GM18498 (cell line): Measurements from ENCODE around the gene SZT2.

Experiments used
- ATAC-seq: cut with Tn5 transposase; IDR thresholded peaks from one replicate; pipeline ENCODE4 v1.9.1; 2021; ENCODE audit warnings: mild to moderate bottlenecking, moderate library complexity; ENCODE audit not compliant: unreplicated experiment

Gene SZT2

GRCh38 chr1:43439781-43440180 is 50.1 kb downstream of the SZT2 start:
- no peak for ATAC-seq

- no peak for ATAC-seq
These were observed 50.7 kb downstream of the SZT2 start for GRCh38 chr1:43440358-43440757.

GRCh38 chr1:43441166-43441893 is 51.6 kb downstream of the SZT2 start:
- no peak for ATAC-seq

- ATAC-seq: no peak
These were observed 52.4 kb downstream of the SZT2 start for GRCh38 chr1:43441894-43442637.

GRCh38 chr1:43442756-43443155 is 53.1 kb downstream of the SZT2 start:
- no peak for ATAC-seq

- no peak for ATAC-seq
These were observed 53.7 kb downstream of the SZT2 start for GRCh38 chr1:43443197-43443946.

GRCh38 chr1:43444151-43444828 is 54.6 kb downstream of the SZT2 start:
- no peak for ATAC-seq

GRCh38 chr1:43444836-43445235 is 55.1 kb downstream of the SZT2 start:
- no peak for ATAC-seq

- no peak for ATAC-seq
These were observed 56.1 kb downstream of the SZT2 start for GRCh38 chr1:43445606-43446387.

- ATAC-seq: no peak
These were observed 56.7 kb downstream of the SZT2 start for GRCh38 chr1:43446388-43446740.

GRCh38 chr1:43446881-43447835 is 57.5 kb downstream of the SZT2 start:
- ATAC-seq: no peak

- ATAC-seq: no peak
These were observed 58.4 kb downstream of the SZT2 start for GRCh38 chr1:43447891-43448708.

GRCh38 chr1:43448955-43449707 is 59.4 kb downstream of the SZT2 start:
- ATAC-seq: no peak

- no peak for ATAC-seq
These were observed 60.0 kb downstream of the SZT2 start for GRCh38 chr1:43449708-43450069.

GRCh38 chr1:43450251-43450941 is 60.7 kb downstream of the SZT2 start:
- ATAC-seq: no peak

- no peak for ATAC-seq
These were observed 61.5 kb downstream of the SZT2 start for GRCh38 chr1:43451157-43451591.
